Activated CD8-positive, alpha-beta memory T cell treated with anti-CD3 and anti-CD28 coated beads, Interleukin-2, amount 10 ng/mL, durations not matched to agents 7 days and 5 days (primary cell): ENCODE measurements around the gene ESRRB. TPM values are rescaled to one million over a fixed set of nuclear protein-coding genes. Genes with fewer than 3 reads are reported as not detected.

ENCODE experiments used
- ATAC-seq: fragments of 150-1000 bp; cut with Tn5 transposase; one replicate; pipeline ENCODE4 v1.10.0; 2021; ENCODE audit warnings: moderate library complexity
- CTCF ChIA-PET: fragments of 350-600 bp; sonication (Branson Sonifier 250); formaldehyde crosslinking; loops from one replicate; lab custom pipeline; 2021; ENCODE audit warnings: antibody characterized with exemption; lab: Charles Lee
- DNase-seq: peaks from one replicate; pipeline ENCODE4 v3.0.0-alpha.2; 2020
- H3K27ac Mint-ChIP-seq: one replicate; pipeline ENCODE4 v1.8.0; 2021; ENCODE audit warnings: mild to moderate bottlenecking, mixed read lengths
- H3K27me3 Mint-ChIP-seq: one replicate; pipeline ENCODE4 v1.8.0; 2021; ENCODE audit warnings: mixed read lengths
- H3K36me3 Mint-ChIP-seq: one replicate; pipeline ENCODE4 v1.8.0; 2021; ENCODE audit warnings: mild to moderate bottlenecking, mixed read lengths
- H3K4me1 Mint-ChIP-seq: one replicate; pipeline ENCODE4 v1.8.0; 2021; ENCODE audit warnings: mixed read lengths
- H3K4me3 Mint-ChIP-seq: one replicate; pipeline ENCODE4 v1.8.0; 2021; ENCODE audit warnings: mild to moderate bottlenecking, moderate library complexity, mixed read lengths
- H3K9me3 Mint-ChIP-seq: one replicate; pipeline ENCODE4 v1.8.0; 2022; ENCODE audit warnings: low read depth, mixed read lengths
- total RNA-seq, 2 experiments: library from RNA; stranded (reverse); gene quantifications; one replicate each; pipeline ENCODE4 v1.2.3, GENCODE V29; 2021

The ESRRB gene
- total RNA-seq, 2 experiments from 2014 or later = not detected

GRCh38 chr14:76488551-76488950 lies 112.6 kb downstream of the ESRRB start:
- H3K4me3 Mint-ChIP-seq = no peak overlapping the region
- H3K9me3 Mint-ChIP-seq = no peaks in the 10 kb centered on the region
- no peaks in the 10 kb centered on the region for H3K4me1 Mint-ChIP-seq
- H3K27ac Mint-ChIP-seq = no peak overlapping the region
- ATAC-seq (no peak), DNase-seq (no peak)
- peaks cover 3% of the 10 kb centered on the region for H3K27me3 Mint-ChIP-seq
- CTCF ChIA-PET = no interaction called here
- no peaks in the 10 kb centered on the region for H3K36me3 Mint-ChIP-seq

GRCh38 chr14:76489667-76490066 lies 113.7 kb downstream of the ESRRB start:
- CTCF ChIA-PET = no interaction called here
- Mint-ChIP-seq H3K27ac (no peak overlapping the region), H3K36me3 (no peaks in the 10 kb centered on the region), H3K4me1 (no peaks in the 10 kb centered on the region), H3K9me3 (no peaks in the 10 kb centered on the region), H3K4me3 (no peak overlapping the region), H3K27me3 (peaks cover 3% of the 10 kb centered on the region)
- ATAC-seq (no peak), DNase-seq (no peak)

- no peak overlapping the region for H3K4me3 Mint-ChIP-seq
- no peak overlapping the region for H3K27ac Mint-ChIP-seq
- CTCF ChIA-PET = no interaction called here
- no peaks in the 10 kb centered on the region for H3K4me1 Mint-ChIP-seq
- H3K27me3 Mint-ChIP-seq = peaks cover 3% of the 10 kb centered on the region
- no peaks in the 10 kb centered on the region for H3K9me3 Mint-ChIP-seq
- ATAC-seq = no peak
- no peaks in the 10 kb centered on the region for H3K36me3 Mint-ChIP-seq
- DNase-seq = no peak
These were observed 114.2 kb downstream of the ESRRB start for GRCh38 chr14:76490111-76490510.

GRCh38 chr14:76490735-76491134 lies 114.8 kb downstream of the ESRRB start:
- Mint-ChIP-seq H3K36me3 (no peaks in the 10 kb centered on the region), H3K27me3 (peaks cover 3% of the 10 kb centered on the region), H3K4me3 (no peak overlapping the region), H3K27ac (no peak overlapping the region), H3K9me3 (no peaks in the 10 kb centered on the region), H3K4me1 (no peaks in the 10 kb centered on the region)
- ATAC-seq (no peak), DNase-seq (no peak)
- CTCF ChIA-PET = no interaction called here

- ATAC-seq (no peak), DNase-seq (no peak)
- no peaks in the 10 kb centered on the region for H3K36me3 Mint-ChIP-seq
- H3K9me3 Mint-ChIP-seq = no peaks in the 10 kb centered on the region
- no peak overlapping the region for H3K27ac Mint-ChIP-seq
- H3K4me1 Mint-ChIP-seq = no peaks in the 10 kb centered on the region
- peaks cover 6% of the 10 kb centered on the region for H3K27me3 Mint-ChIP-seq
- CTCF ChIA-PET = no interaction called here
- no peak overlapping the region for H3K4me3 Mint-ChIP-seq
These were observed 115.4 kb downstream of the ESRRB start for GRCh38 chr14:76491172-76491930.

- Mint-ChIP-seq H3K36me3 (no peaks in the 10 kb centered on the region), H3K4me3 (no peak overlapping the region), H3K27me3 (peaks cover 3% of the 10 kb centered on the region), H3K27ac (no peak overlapping the region), H3K9me3 (no peaks in the 10 kb centered on the region), H3K4me1 (no peaks in the 10 kb centered on the region)
- CTCF ChIA-PET = no interaction called here
- no peak for ATAC-seq
- no peak for DNase-seq
These were observed 120.0 kb downstream of the ESRRB start for GRCh38 chr14:76495983-76496382.

- no peak overlapping the region for H3K4me3 Mint-ChIP-seq
- no peak overlapping the region for H3K27ac Mint-ChIP-seq
- peaks cover 3% of the 10 kb centered on the region for H3K27me3 Mint-ChIP-seq
- ATAC-seq (no peak), DNase-seq (no peak)
- no peaks in the 10 kb centered on the region for H3K4me1 Mint-ChIP-seq
- H3K36me3 Mint-ChIP-seq = no peaks in the 10 kb centered on the region
- CTCF ChIA-PET = no interaction called here
- no peaks in the 10 kb centered on the region for H3K9me3 Mint-ChIP-seq
These were observed 120.7 kb downstream of the ESRRB start for GRCh38 chr14:76496595-76496994.

GRCh38 chr14:76497550-76498462 lies 121.9 kb downstream of the ESRRB start:
- Mint-ChIP-seq H3K27me3 (peaks cover 3% of the 10 kb centered on the region), H3K9me3 (no peaks in the 10 kb centered on the region)
- no peak for ATAC-seq

GRCh38 chr14:76498463-76498935 lies 122.6 kb downstream of the ESRRB start:
- Mint-ChIP-seq H3K27ac (no peak overlapping the region), H3K9me3 (no peaks in the 10 kb centered on the region), H3K36me3 (no peaks in the 10 kb centered on the region), H3K27me3 (peaks cover 3% of the 10 kb centered on the region), H3K4me3 (no peak overlapping the region), H3K4me1 (no peaks in the 10 kb centered on the region)
- no peak for DNase-seq
- CTCF ChIA-PET = no interaction called here
- no peak for ATAC-seq

More at GRCh38 chr14:76497550-76498462, 121.9 kb downstream of the ESRRB start:
- no peak for DNase-seq
- no peaks in the 10 kb centered on the region for H3K36me3 Mint-ChIP-seq
- CTCF ChIA-PET = no interaction called here
- H3K27ac Mint-ChIP-seq = no peak overlapping the region
- H3K4me1 Mint-ChIP-seq = no peaks in the 10 kb centered on the region
- H3K4me3 Mint-ChIP-seq = no peak overlapping the region

- no peak overlapping the region for H3K27ac Mint-ChIP-seq
- H3K4me1 Mint-ChIP-seq = no peaks in the 10 kb centered on the region
- H3K27me3 Mint-ChIP-seq = peaks cover 3% of the 10 kb centered on the region
- H3K9me3 Mint-ChIP-seq = no peaks in the 10 kb centered on the region
- H3K4me3 Mint-ChIP-seq = no peak overlapping the region
- DNase-seq (no peak), ATAC-seq (no peak)
- no peaks in the 10 kb centered on the region for H3K36me3 Mint-ChIP-seq
- CTCF ChIA-PET = no interaction called here
These were observed 123.0 kb downstream of the ESRRB start for GRCh38 chr14:76498976-76499375.

GRCh38 chr14:76499399-76499798 lies 123.5 kb downstream of the ESRRB start:
- H3K9me3 Mint-ChIP-seq = no peaks in the 10 kb centered on the region
- H3K36me3 Mint-ChIP-seq = no peaks in the 10 kb centered on the region
- DNase-seq = no peak
- CTCF ChIA-PET = no interaction called here
- H3K4me3 Mint-ChIP-seq = no peak overlapping the region
- no peak for ATAC-seq
- H3K27ac Mint-ChIP-seq = no peak overlapping the region
- H3K4me1 Mint-ChIP-seq = no peaks in the 10 kb centered on the region
- H3K27me3 Mint-ChIP-seq = peaks cover 3% of the 10 kb centered on the region

- no peak overlapping the region for H3K4me3 Mint-ChIP-seq
- no peak for DNase-seq
- no peaks in the 10 kb centered on the region for H3K9me3 Mint-ChIP-seq
- peaks cover 3% of the 10 kb centered on the region for H3K27me3 Mint-ChIP-seq
- ATAC-seq = no peak
- no peaks in the 10 kb centered on the region for H3K4me1 Mint-ChIP-seq
- CTCF ChIA-PET = no interaction called here
- H3K36me3 Mint-ChIP-seq = no peaks in the 10 kb centered on the region
- H3K27ac Mint-ChIP-seq = no peak overlapping the region
These were observed 124.1 kb downstream of the ESRRB start for GRCh38 chr14:76500011-76500410.

- no peak for DNase-seq
- CTCF ChIA-PET = no interaction called here
- Mint-ChIP-seq H3K9me3 (no peaks in the 10 kb centered on the region), H3K36me3 (no peaks in the 10 kb centered on the region), H3K4me3 (no peak overlapping the region), H3K27ac (no peak overlapping the region), H3K4me1 (no peaks in the 10 kb centered on the region), H3K27me3 (peaks cover 3% of the 10 kb centered on the region)
- no peak for ATAC-seq
These were observed 124.5 kb downstream of the ESRRB start for GRCh38 chr14:76500480-76500879.
